B cell (primary cell): ENCODE measurements around the gene NUB1. TPM values are rescaled to one million over a fixed set of nuclear protein-coding genes. Genes with fewer than 3 reads are reported as not detected.

Experiments used
- ATAC-seq: fragments of 200-7000 bp; cut with Tn5 transposase; one replicate; pipeline ENCODE4 v1.10.0; 2021; ENCODE audit warnings: low read depth, mild to moderate bottlenecking, moderate number of reproducible peaks, moderate library complexity
- CTCF ChIA-PET: fragments of 350-600 bp; sonication (Branson Sonifier 250); formaldehyde crosslinking; loops from one replicate; lab custom pipeline; 2021; ENCODE audit warnings: antibody characterized with exemption, inconsistent platforms; lab: Charles Lee
- POLR2A ChIA-PET: fragments of 350-600 bp; sonication (Branson Sonifier 250); formaldehyde crosslinking; loops from one replicate; lab custom pipeline; 2021; ENCODE audit warnings: antibody characterized with exemption; lab: Charles Lee
- DNase-seq: peaks from one replicate; pipeline ENCODE4 v3.0.0; 2013
- H2AFZ ChIP-seq: 2 replicates; pipeline ENCODE4 v1.6.1; 2012; ENCODE audit warnings: mild to moderate bottlenecking, low read depth, low read length; ENCODE audit not compliant: insufficient read depth, poor library complexity, severe bottlenecking
- H3K27ac ChIP-seq, 2 donors: 1 replicate in 1 of 2; 2 replicates in 1 of 2; pipeline ENCODE4 v1.5.1; 2012 to 2013; ENCODE audit warnings: low read length in 2 of 2, mild to moderate bottlenecking in 2 of 2, moderate library complexity in 1 of 2
- H3K27me3 ChIP-seq, 4 experiments: fragments of 200-600 bp in 1 of 4; sonication (generic) in 1 of 4; replicated peaks in 1 of 4; 1 replicate in 2 of 4; 2 replicates in 2 of 4; pipeline versions ENCODE4 v1.6.1 to v1.7.0; 2013 to 2016; ENCODE audit warnings: low read length in 3 of 4, mild to moderate bottlenecking in 2 of 4, mixed read lengths in 1 of 4, moderate library complexity in 1 of 4; ENCODE audit not compliant: insufficient read depth in 4 of 4, control insufficient read depth in 3 of 4; ENCODE audit errors: control extremely low read depth in 1 of 4
- H3K36me3 ChIP-seq, 2 experiments: replicated peaks in 1 of 2; 1 replicate in 1 of 2; 2 replicates in 1 of 2; pipeline versions ENCODE4 v1.6.1 to v1.7.1; 2013; ENCODE audit warnings: low read length in 1 of 2; ENCODE audit not compliant: insufficient read depth in 2 of 2, control insufficient read depth in 1 of 2; ENCODE audit errors: control extremely low read depth in 1 of 2, extremely low read depth in 1 of 2
- H3K4me1 ChIP-seq, 2 donors: fragments of 200-600 bp in 1 of 2; sonication (generic) in 1 of 2; 1 replicate in 1 of 2; 2 replicates in 1 of 2; pipeline versions ENCODE4 v1.5.1 to v1.6.1; 2013 to 2017; ENCODE audit warnings: low read length in 2 of 2; ENCODE audit not compliant: control insufficient read depth in 2 of 2, insufficient read depth in 2 of 2
- H3K4me2 ChIP-seq: replicated peaks from 2 replicates; pipeline ENCODE3; 2012; ENCODE audit warnings: mild to moderate bottlenecking, low read depth, low read length; ENCODE audit not compliant: poor library complexity, severe bottlenecking
- H3K4me3 ChIP-seq, 5 experiments: fragments of 200-600 bp in 1 of 5; sonication (generic) in 1 of 5; 1 replicate in 3 of 5; 2 replicates in 2 of 5; pipeline versions ENCODE4 v1.5.1 to v1.7.0; 2011 to 2016; ENCODE audit warnings: low read length in 4 of 5, mild to moderate bottlenecking in 4 of 5, low read depth in 2 of 5, control low read depth in 1 of 5, moderate library complexity in 1 of 5; ENCODE audit not compliant: insufficient read depth in 1 of 5; ENCODE audit errors: control extremely low read depth in 1 of 5, extremely low read depth in 1 of 5
- H3K79me2 ChIP-seq: fragments of 200-600 bp; sonication (generic); one replicate; pipeline ENCODE4 v1.6.0; 2016; ENCODE audit warnings: low read length; ENCODE audit not compliant: control insufficient read depth, insufficient read depth
- H3K9ac ChIP-seq: fragments of 200-600 bp; sonication (generic); 2 replicates; pipeline ENCODE4 v1.6.1; 2017; ENCODE audit warnings: mild to moderate bottlenecking, low read length, moderate library complexity
- H3K9me3 ChIP-seq, 3 donors: one replicate each; pipeline versions ENCODE4 v1.6.1 to v1.7.1; 2013; ENCODE audit warnings: low read length in 2 of 3; ENCODE audit not compliant: control insufficient read depth in 2 of 3, insufficient read depth in 1 of 3; ENCODE audit errors: control extremely low read depth in 1 of 3
- H4K20me1 ChIP-seq: 2 replicates; pipeline ENCODE4 v1.6.0; 2012; ENCODE audit warnings: mild to moderate bottlenecking, low read length; ENCODE audit not compliant: insufficient read depth, control insufficient read depth, poor library complexity, severe bottlenecking
- H3K27ac Mint-ChIP-seq: one replicate; pipeline ENCODE4 v1.8.0; 2021; ENCODE audit warnings: mixed read lengths
- H3K27me3 Mint-ChIP-seq: one replicate; pipeline ENCODE4 v1.8.0; 2021; ENCODE audit warnings: mixed read lengths
- H3K4me1 Mint-ChIP-seq: one replicate; pipeline ENCODE4 v1.8.0; 2021; ENCODE audit warnings: mixed read lengths
- H3K4me3 Mint-ChIP-seq: one replicate; pipeline ENCODE4 v1.8.0; 2021; ENCODE audit warnings: mixed read lengths
- H3K9me3 Mint-ChIP-seq: one replicate; pipeline ENCODE4 v1.8.0; 2022; ENCODE audit warnings: mixed read lengths; ENCODE audit not compliant: insufficient read depth
- CTCF ChIP-seq: fragments of 200-600 bp; IDR thresholded peaks from one replicate; pipeline ENCODE4 v1.8.0; 2022; ENCODE audit warnings: antibody characterized with exemption, mild to moderate bottlenecking
- EZH2 ChIP-seq: IDR thresholded peaks from 2 replicates; pipeline ENCODE4 v1.6.1; 2012; ENCODE audit warnings: borderline replicate concordance, low read depth, mild to moderate bottlenecking, moderate library complexity, low read length; ENCODE audit not compliant: insufficient read depth, poor library complexity, severe bottlenecking
- WGBS: methylation state at CpG from one replicate; pipeline ENCODE4 v1.1.5; 2013; ENCODE audit warnings: missing lambda C conversion rate; ENCODE audit not compliant: insufficient coverage; 5-methylcytosine and 5-hydroxymethylcytosine counted together
- intact Hi-C: fragments of 100-400 bp; cut with micrococcal nuclease; formaldehyde crosslinking; loops from one replicate; pipeline ENCODE4 v1.10.0; 2022
- polyA plus RNA-seq: library from polyadenylated mRNA; depleted of rRNA; stranded (reverse); fragments of >200 nt; gene quantifications from 2 replicates; pipeline ENCODE4 v1.2.3, GENCODE V29; 2012
- total RNA-seq, 2 donors: library from RNA; stranded (reverse); fragments of 120-200 nt in 1 of 2; gene quantifications; 1 replicate in 1 of 2; 2 replicates in 1 of 2; pipeline versions ENCODE4 v1.2.3 to v1.2.4, GENCODE V29; 2013 to 2022

NUB1 gene
- total and polyA plus RNA-seq, 2 donors (not counting 1 experiment from before 2014, with no cell fraction given): 55.0 to 104 TPM

DNA sequence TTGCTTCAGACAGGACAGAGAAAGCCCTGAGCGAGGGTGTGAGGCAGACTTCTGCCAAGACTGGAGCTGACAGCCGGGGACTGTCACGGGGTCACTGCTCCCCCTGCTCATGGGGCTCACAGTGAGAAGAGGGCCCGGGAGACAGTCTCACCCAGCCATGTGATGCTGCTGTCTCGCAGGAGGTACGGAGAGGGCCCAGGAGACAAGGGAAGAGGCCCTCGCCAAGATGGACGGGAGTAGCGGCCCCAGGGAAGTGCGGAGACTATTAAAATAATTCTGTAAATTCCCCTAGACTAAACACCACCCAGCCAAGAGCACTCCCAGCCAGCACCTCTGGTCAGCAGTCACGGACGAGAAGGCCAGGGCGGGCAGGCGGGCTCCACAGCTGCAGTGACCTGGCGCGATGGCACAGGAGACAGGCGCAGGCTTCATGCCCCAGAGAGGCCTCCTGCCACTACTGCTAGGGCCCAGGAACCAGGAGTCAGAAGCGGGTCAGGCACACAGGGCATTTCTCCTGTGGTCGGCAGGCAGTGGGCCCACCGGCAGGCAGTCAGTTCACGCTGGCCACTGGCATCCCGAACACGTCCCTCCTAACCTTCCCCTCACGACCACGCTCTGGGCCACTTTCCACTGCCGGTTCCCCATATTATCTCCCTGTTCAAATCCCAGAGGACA lies 44.2 kb downstream of the NUB1 start:
- H3K4me2 ChIP-seq: no peak overlapping the region
- H4K20me1 ChIP-seq: no peaks in the 10 kb centered on the region
- DNase-seq (no peak), ATAC-seq (no peak)
- CTCF ChIA-PET: no interaction called here
- peaks cover 0 to 16% (median 6%) of the 10 kb centered on the region in 4 experiments for H3K27me3 ChIP-seq
- H3K27me3 Mint-ChIP-seq: peaks cover 23% of the 10 kb centered on the region
- H3K27ac Mint-ChIP-seq: no peak overlapping the region
- H3K9me3 Mint-ChIP-seq: no peaks in the 10 kb centered on the region
- intact Hi-C loops: no loop called here
- no peaks in the 10 kb centered on the region for H3K79me2 ChIP-seq
- H3K36me3 ChIP-seq: no peaks in the 10 kb centered on the region
- TF ChIP-seq CTCF (no peak), EZH2 (no peak)
- H3K4me3 Mint-ChIP-seq: no peak overlapping the region
- H3K9ac ChIP-seq: no peak overlapping the region
- H3K4me1 ChIP-seq: peaks cover 12 to 16% of the 10 kb centered on the region in 2 donors
- POLR2A ChIA-PET: no interaction called here
- WGBS: 95% methylated on average over 22 of the region's 26 CpGs
- H3K9me3 ChIP-seq: peaks cover 0 to 14% (median 0%) of the 10 kb centered on the region in 3 donors
- H3K4me3 ChIP-seq: no peak overlapping the region
- no peak overlapping the region for H2AFZ ChIP-seq
- no peak overlapping the region for H3K27ac ChIP-seq
- H3K4me1 Mint-ChIP-seq: peaks cover 11% of the 10 kb centered on the region

- no peak overlapping the region for H3K4me3 ChIP-seq
- peaks cover 24% of the 10 kb centered on the region for H3K27me3 Mint-ChIP-seq
- no peak overlapping the region for H3K4me3 Mint-ChIP-seq
- TF ChIP-seq CTCF: no peak
- TF ChIP-seq EZH2: no peak
- intact Hi-C loops: no loop called here
- no peak for ATAC-seq
- peaks cover 0 to 16% (median 6%) of the 10 kb centered on the region in 4 experiments for H3K27me3 ChIP-seq
- H3K9me3 Mint-ChIP-seq: no peaks in the 10 kb centered on the region
- ChIA-PET POLR2A (no interaction called here), CTCF (no interaction called here)
- no peaks in the 10 kb centered on the region for H3K36me3 ChIP-seq
- no peak for DNase-seq
- H3K4me1 ChIP-seq: peaks cover 10 to 11% of the 10 kb centered on the region in 2 donors
- no peak overlapping the region for H3K4me2 ChIP-seq
- no peak overlapping the region for H2AFZ ChIP-seq
- H3K27ac Mint-ChIP-seq: no peak overlapping the region
- H3K9ac ChIP-seq: no peak overlapping the region
- WGBS: 74% methylated on average over 13 of the region's 16 CpGs
- peaks cover 0 to 14% (median 0%) of the 10 kb centered on the region in 3 donors for H3K9me3 ChIP-seq
- no peaks in the 10 kb centered on the region for H4K20me1 ChIP-seq
- H3K4me1 Mint-ChIP-seq: peaks cover 7% of the 10 kb centered on the region
- H3K27ac ChIP-seq: no peak overlapping the region
- no peaks in the 10 kb centered on the region for H3K79me2 ChIP-seq
Measured at GRCh38 chr7:151386301-151387160, 44.9 kb downstream of the NUB1 start.
